HepG2 (cell line): ENCODE data around the gene ELP6. TPM values are rescaled to one million over a fixed set of nuclear protein-coding genes. Genes with fewer than 3 reads are reported as not detected.

Experiments
- ATAC-seq: fragments of 200-7000 bp; cut with Tn5 transposase; 3 replicates; pipeline ENCODE4 v1.9.1; 2020; ENCODE audit warnings: mild to moderate bottlenecking, moderate library complexity
- BruUV-seq: library from RNA; stranded (reverse); fragments of 400-500 nt; replicated peaks from 2 replicates; lab custom pipeline; 2021; lab: Mats Ljungman, UMichigan
- CTCF ChIA-PET: fragments of 300-600 bp; formaldehyde crosslinking; extraction: SDS; loops from one replicate; lab custom pipeline; 2021; ENCODE audit warnings: low total read pairs, inconsistent platforms, low intra/inter-chr PET ratio; lab: Yijun Ruan, JAX
- POLR2A ChIA-PET: fragments of 350-600 bp; sonication (Branson Sonifier 250); formaldehyde crosslinking; loops from one replicate; lab custom pipeline; 2020; ENCODE audit warnings: antibody characterized with exemption, inconsistent platforms; lab: Yijun Ruan, JAX
- DNase-seq: peaks from one replicate; pipeline ENCODE4 v3.0.0-alpha.2; 2015; ENCODE audit warnings: low spot score
- FAIRE-seq: peaks from 3 replicates; lab custom pipeline; 2011; peaks lifted over from hg19 to GRCh38; lab: Jason Lieb, UNC
- H2AFZ ChIP-seq: one replicate; pipeline ENCODE4 v1.6.1; 2011; ENCODE audit warnings: low read length, inconsistent platforms
- H3K27ac ChIP-seq: fragments of 300-600 bp; 3 replicates; pipeline ENCODE4 v1.8.0; 2011; ENCODE audit warnings: mixed run types, mild to moderate bottlenecking, mixed read lengths, low read length, inconsistent platforms; ENCODE audit not compliant: insufficient read depth; ENCODE audit errors: extremely low read length
- H3K27me3 ChIP-seq, 2 experiments: fragments of 200-600 bp in 1 of 2; 2 replicates in 1 of 2; 3 replicates in 1 of 2; pipeline versions ENCODE4 v1.6.0 to v1.8.0; 2011; ENCODE audit warnings: low read length in 2 of 2, mild to moderate bottlenecking in 2 of 2, moderate library complexity in 2 of 2, inconsistent platforms in 1 of 2; ENCODE audit not compliant: insufficient read depth in 2 of 2, control insufficient read depth in 1 of 2
- H3K36me3 ChIP-seq, 2 experiments: fragments of 200-600 bp in 1 of 2; replicated peaks in 1 of 2; 2 replicates in 1 of 2; 3 replicates in 1 of 2; pipeline versions ENCODE4 v1.5.1 to v1.8.0; 2011; ENCODE audit warnings: low read length in 2 of 2, inconsistent platforms in 1 of 2; ENCODE audit not compliant: insufficient read depth in 2 of 2, control insufficient read depth in 1 of 2
- H3K4me1 ChIP-seq: 2 replicates; pipeline ENCODE4 v1.5.1; 2012; ENCODE audit warnings: low read length, inconsistent platforms; ENCODE audit not compliant: insufficient read depth
- H3K4me2 ChIP-seq: 2 replicates; pipeline ENCODE4 v1.6.0; 2011; ENCODE audit warnings: low read depth, low read length, inconsistent platforms
- H3K4me3 ChIP-seq, 3 experiments: fragments of 200-600 bp in 1 of 3; sonication (generic), shearing (Covaris generic) in 1 of 3; replicated peaks in 1 of 3; 2 replicates each; pipeline ENCODE4 v1.5.1; 2011 to 2016; ENCODE audit warnings: low read length in 3 of 3, inconsistent platforms in 2 of 3, low read depth in 2 of 3, mild to moderate bottlenecking in 2 of 3, control low read depth in 1 of 3, mixed read lengths in 1 of 3; ENCODE audit not compliant: insufficient read depth in 1 of 3
- H3K79me2 ChIP-seq: one replicate; pipeline ENCODE4 v1.6.1; 2011; ENCODE audit warnings: low read length, inconsistent platforms; ENCODE audit not compliant: insufficient read depth
- H3K9ac ChIP-seq: 2 replicates; pipeline ENCODE4 v1.6.0; 2011; ENCODE audit warnings: mild to moderate bottlenecking, low read depth, low read length, inconsistent platforms; ENCODE audit not compliant: insufficient read depth
- H3K9me3 ChIP-seq: 2 replicates; pipeline ENCODE4 v1.5.1; 2012; ENCODE audit warnings: mild to moderate bottlenecking, low read length
- H4K20me1 ChIP-seq: 2 replicates; pipeline ENCODE4 v1.6.0; 2011; ENCODE audit warnings: inconsistent platforms, mild to moderate bottlenecking, low read length, moderate library complexity; ENCODE audit not compliant: insufficient read depth
- FOXJ3 ChIP-seq: sonication (generic); formaldehyde crosslinking; IDR thresholded peaks from 2 replicates; pipeline ENCODE4 v1.4.0; 2020; ENCODE audit warnings: missing genetic modification reagents, mild to moderate bottlenecking, borderline replicate concordance
- NAIF1 ChIP-seq: sonication (generic); formaldehyde crosslinking; IDR thresholded peaks from 2 replicates; pipeline ENCODE4 v1.5.0; 2020; ENCODE audit warnings: mild to moderate bottlenecking, missing genetic modification reagents, borderline replicate concordance
- NBN ChIP-seq: fragments of 450-650 bp; conservative IDR thresholded peaks from 2 replicates; pipeline ENCODE4 v1.6.1; 2017
- SATB2 ChIP-seq: sonication (generic); formaldehyde crosslinking; IDR thresholded peaks from 2 replicates; pipeline ENCODE4 v1.5.0; 2020; ENCODE audit warnings: missing genetic modification reagents
- SYNCRIP ChIP-seq: fragments of 200-400 bp; formaldehyde crosslinking; IDR thresholded peaks from 2 replicates; pipeline ENCODE4 v1.6.1; 2018; ENCODE audit warnings: mild to moderate bottlenecking, low read depth, low read length; ENCODE audit not compliant: insufficient read depth
- TOPORS ChIP-seq: sonication (generic); formaldehyde crosslinking; IDR thresholded peaks from 2 replicates; pipeline ENCODE4 v1.8.0; 2023; ENCODE audit warnings: mild to moderate bottlenecking, missing genetic modification reagents
- ZNF432 ChIP-seq: sonication (generic); formaldehyde crosslinking; IDR thresholded peaks from 2 replicates; pipeline ENCODE4 v1.5.0; 2020; ENCODE audit warnings: missing genetic modification reagents, mild to moderate bottlenecking, borderline replicate concordance
- ZNF766 ChIP-seq: sonication (generic); formaldehyde crosslinking; IDR thresholded peaks from 2 replicates; pipeline ENCODE4 v1.5.0; 2020; ENCODE audit warnings: missing genetic modification reagents, borderline replicate concordance
- ZNF839 ChIP-seq: sonication (generic); formaldehyde crosslinking; IDR thresholded peaks from 2 replicates; pipeline ENCODE4 v1.4.0; 2020; ENCODE audit warnings: missing genetic modification reagents, mild to moderate bottlenecking, borderline replicate concordance
- ZSCAN29 ChIP-seq: sonication (generic); formaldehyde crosslinking; conservative IDR thresholded peaks from 2 replicates; pipeline ENCODE4 v1.4.0; 2020; ENCODE audit warnings: mild to moderate bottlenecking, missing genetic modification reagents
- WGBS: methylation state at CpG from one replicate; pipeline ENCODE4 v1.1.6; 2017; ENCODE audit warnings: low lambda C conversion rate; 5-methylcytosine and 5-hydroxymethylcytosine counted together
- in situ Hi-C: cut with HindIII; loops from 2 replicates; pipeline ENCODE4 v1.10.0; 2017; ENCODE audit warnings: low pct_unique_long_range_greater_than_20kb; ENCODE audit not compliant: extremely low pct_ligation_motif_present
- intact Hi-C: fragments of 100-400 bp; cut with micrococcal nuclease; formaldehyde crosslinking; loops from one replicate; pipeline ENCODE4 v1.10.0; 2022; ENCODE audit not compliant: unreplicated experiment
- polyA plus RNA-seq, 8 experiments: library from polyadenylated mRNA; depleted of rRNA in 3 of 8; stranded (reverse) in 7 of 8; unstranded in 1 of 8; fragments of >200 nt; fragmentation: Illumina TruSeq in 4 of 8; extraction: Trizol in 4 of 8; gene quantifications; 2 replicates each; pipeline versions ENCODE4 v1.2.1 to v1.2.3, GENCODE V29; 2011 to 2016; ENCODE audit warnings: low read depth in 4 of 8, missing spikeins in 1 of 8, mixed read lengths in 1 of 8; ENCODE audit not compliant: insufficient read depth in 1 of 8
- total RNA-seq, 5 experiments: library from RNA; depleted of rRNA; stranded (reverse); fragments of >200 nt; fragmentation: Illumina TruSeq; extraction: Trizol; gene quantifications; 2 replicates each; pipeline ENCODE4 v1.2.3, GENCODE V29; 2016; ENCODE audit warnings: low read depth in 1 of 5
- TF ChIP-seq, protein P1 (sequence below): sonication (generic); formaldehyde crosslinking; conservative IDR thresholded peaks from 2 replicates; pipeline ENCODE4 v1.8.0; 2022; ENCODE audit warnings: mild to moderate bottlenecking, moderate library complexity, missing genetic modification reagents

Gene ELP6
- total and polyA plus RNA-seq, 2 of the 13 experiments (the other 11 are each of a cell fraction or from before 2014, with no cell fraction given): 45.0 to 49.3 TPM

DNA sequence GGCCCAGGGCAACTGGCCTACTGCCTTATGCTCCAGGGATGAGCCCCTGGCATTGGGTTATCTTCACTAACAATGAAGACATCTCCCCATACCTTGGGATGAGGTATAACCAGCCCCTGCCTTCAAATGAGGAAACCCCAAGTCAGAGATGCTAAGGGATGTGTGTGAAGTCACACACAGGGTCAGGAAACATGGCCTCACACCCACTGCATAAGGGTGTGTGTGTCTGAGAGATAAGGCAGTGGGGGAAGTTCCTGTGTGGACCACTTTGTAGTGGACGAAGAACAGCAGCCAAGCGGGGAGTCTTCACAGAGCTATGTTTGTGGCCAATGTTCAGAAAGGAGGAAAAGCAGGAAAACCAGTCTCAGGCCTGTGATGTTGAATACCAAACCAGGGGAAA is 10.5 kb downstream of the ELP6 start:
- Histone ChIP-seq H3K79me2 (no peaks in the 10 kb centered on the region), H3K9me3 (no peaks in the 10 kb centered on the region), H3K4me1 (no peaks in the 10 kb centered on the region), H3K4me3 (no peak overlapping the region), H3K27ac (no peak overlapping the region), H4K20me1 (no peaks in the 10 kb centered on the region), H2AFZ (no peak overlapping the region), H3K4me2 (no peak overlapping the region), H3K36me3 (peaks cover 19 to 42% of the 10 kb centered on the region in 2 experiments; a peak in 4 of 5 replicates), H3K9ac (no peak overlapping the region), H3K27me3 (no peaks in the 10 kb centered on the region; a peak in 1 of 5 replicates)
- ATAC-seq: no peak
- FAIRE-seq: no peak
- 100% methylated on average over 2 of the region's 2 CpGs for WGBS
- ChIA-PET CTCF (no interaction called here), POLR2A (no interaction called here)
- no peak for DNase-seq
- no peak for TF ChIP-seq NAIF1 (CRISPR knock-in tag)
- no peak for TF ChIP-seq ZSCAN29
- TF ChIP-seq FOXJ3 (CRISPR knock-in tag): no peak
- BruUV-seq: no TSS peak
- in situ Hi-C loops (no loop called here), intact Hi-C loops (no loop called here)

DNA sequence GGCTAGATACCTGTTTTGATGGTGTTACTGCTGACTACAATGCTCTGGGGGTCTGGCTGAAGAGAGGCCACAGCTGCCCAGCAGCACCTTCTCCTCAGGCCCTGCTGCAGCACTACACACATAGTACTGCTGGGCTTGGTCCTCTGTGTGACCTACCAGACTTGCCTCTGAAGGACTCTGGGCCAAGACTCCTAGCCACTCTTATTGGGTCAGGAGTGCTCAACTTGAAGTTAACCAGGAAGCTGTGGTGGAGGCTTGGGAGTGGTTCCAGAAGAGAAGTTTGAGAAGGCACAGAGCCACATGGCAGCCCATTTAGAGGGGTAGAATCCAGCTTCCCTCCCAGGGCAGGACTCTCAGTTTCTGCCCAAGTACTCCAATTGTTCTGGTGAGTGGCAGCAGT is 16.6 kb downstream of the ELP6 start:
- Histone ChIP-seq H3K4me2 (no peak overlapping the region), H3K9ac (no peak overlapping the region), H2AFZ (no peak overlapping the region), H3K36me3 (peaks cover 16 to 43% of the 10 kb centered on the region in 2 experiments; a peak in 4 of 5 replicates), H3K27ac (no peak overlapping the region), H3K9me3 (no peaks in the 10 kb centered on the region), H3K4me3 (no peak overlapping the region), H3K79me2 (no peaks in the 10 kb centered on the region), H4K20me1 (no peaks in the 10 kb centered on the region), H3K27me3 (no peaks in the 10 kb centered on the region), H3K4me1 (no peaks in the 10 kb centered on the region)
- no peak for ATAC-seq
- in situ Hi-C loops: no loop called here
- BruUV-seq: no TSS peak
- ChIA-PET POLR2A (no interaction called here), CTCF (no interaction called here)
- intact Hi-C loops: no loop called here
- no peak for DNase-seq
- no peak for TF ChIP-seq ZNF766
- TF ChIP-seq SATB2: no peak
- TF ChIP-seq NBN: no peak
- no peak for TF ChIP-seq TOPORS (CRISPR knock-in tag)
- TF ChIP-seq, protein P1, sequence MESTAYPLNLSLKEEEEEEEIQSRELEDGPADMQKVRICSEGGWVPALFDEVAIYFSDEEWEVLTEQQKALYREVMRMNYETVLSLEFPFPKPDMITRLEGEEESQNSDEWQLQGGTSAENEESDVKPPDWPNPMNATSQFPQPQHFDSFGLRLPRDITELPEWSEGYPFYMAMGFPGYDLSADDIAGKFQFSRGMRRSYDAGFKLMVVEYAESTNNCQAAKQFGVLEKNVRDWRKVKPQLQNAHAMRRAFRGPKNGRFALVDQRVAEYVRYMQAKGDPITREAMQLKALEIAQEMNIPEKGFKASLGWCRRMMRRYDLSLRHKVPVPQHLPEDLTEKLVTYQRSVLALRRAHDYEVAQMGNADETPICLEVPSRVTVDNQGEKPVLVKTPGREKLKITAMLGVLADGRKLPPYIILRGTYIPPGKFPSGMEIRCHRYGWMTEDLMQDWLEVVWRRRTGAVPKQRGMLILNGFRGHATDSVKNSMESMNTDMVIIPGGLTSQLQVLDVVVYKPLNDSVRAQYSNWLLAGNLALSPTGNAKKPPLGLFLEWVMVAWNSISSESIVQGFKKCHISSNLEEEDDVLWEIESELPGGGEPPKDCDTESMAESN (CRISPR knock-in tag): no peak
- no peak for TF ChIP-seq ZNF839 (CRISPR knock-in tag)
- TF ChIP-seq SYNCRIP: no peak
- TF ChIP-seq ZNF432 (CRISPR knock-in tag): no peak
- no peak for FAIRE-seq
